ENCODE measurements around the gene DNAH6.

GRCh38 chr2:84652431-84652830 is 136.1 kb downstream of the DNAH6 start:
- TF ChIP-seq CTCF (IDR thresholded peaks at IDR 0.05; ENCODE audit: insufficient read depth, low read length, poor library complexity, severe bottlenecking) (no peak), EZH2phosphoT487 (conservative IDR thresholded peaks at IDR 0.05; ENCODE audit: low read length) (no peak)
